HG02759 (cell line): ENCODE measurements around the gene OXCT2.

ENCODE experiments used
- ATAC-seq: cut with Tn5 transposase; IDR thresholded peaks from one replicate; pipeline ENCODE4 v1.9.1; 2021; ENCODE audit warnings: mild to moderate bottlenecking, moderate library complexity; ENCODE audit not compliant: unreplicated experiment

OXCT2 gene

GRCh38 chr1:39737546-39738169 lies 33.5 kb downstream of the OXCT2 start:
- ATAC-seq = no peak

GRCh38 chr1:39735731-39736130 lies 35.4 kb downstream of the OXCT2 start:
- ATAC-seq = no peak

GRCh38 chr1:39733161-39733560 lies 38.0 kb downstream of the OXCT2 start:
- no peak for ATAC-seq

GRCh38 chr1:39732730-39733129 lies 38.4 kb downstream of the OXCT2 start:
- no peak for ATAC-seq

DNA sequence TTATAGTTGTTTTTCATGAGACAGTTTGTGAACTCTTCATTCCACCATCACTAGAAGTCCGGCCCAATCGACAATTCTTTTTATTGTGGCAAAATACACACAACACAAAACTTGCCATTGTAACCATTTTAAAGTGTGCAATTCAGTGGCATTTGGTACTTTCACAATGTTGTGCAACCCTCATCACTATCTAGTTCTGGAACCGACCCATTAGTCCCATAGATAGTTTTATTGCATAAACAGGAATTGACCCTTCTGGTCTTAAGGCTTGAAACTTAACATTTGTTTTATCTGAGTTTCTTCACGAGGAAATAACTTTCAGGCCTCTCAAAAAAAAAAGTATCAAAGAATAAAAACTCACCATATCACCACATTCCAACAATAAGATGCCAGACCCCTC lies 41.3 kb downstream of the OXCT2 start:
- no peak for ATAC-seq

- ATAC-seq = no peak
These were observed 42.1 kb downstream of the OXCT2 start for GRCh38 chr1:39729030-39729429.

DNA sequence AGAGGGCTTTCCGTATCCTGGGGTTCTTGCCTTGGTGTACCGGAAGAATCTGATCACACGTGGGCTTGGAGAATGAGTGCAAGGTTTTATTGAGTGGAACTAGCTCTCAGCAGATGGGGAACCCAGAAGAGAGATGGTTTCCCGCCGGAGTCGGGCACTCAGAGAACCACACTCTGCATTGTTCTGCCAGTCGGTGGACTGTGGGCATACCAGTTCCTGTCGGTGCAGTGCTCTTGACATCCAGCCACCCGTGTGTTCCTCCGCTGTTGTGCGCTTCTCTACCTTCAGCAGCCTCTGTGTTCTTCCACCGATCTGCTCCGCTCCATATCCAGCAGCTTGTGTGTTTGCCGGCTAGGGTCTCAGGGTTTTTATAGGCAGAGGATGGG lies 43.2 kb downstream of the OXCT2 start:
- no peak for ATAC-seq

GRCh38 chr1:39727221-39727931 lies 43.8 kb downstream of the OXCT2 start:
- ATAC-seq = no peak

GRCh38 chr1:39726600-39726999 lies 44.5 kb downstream of the OXCT2 start:
- no peak for ATAC-seq

DNA sequence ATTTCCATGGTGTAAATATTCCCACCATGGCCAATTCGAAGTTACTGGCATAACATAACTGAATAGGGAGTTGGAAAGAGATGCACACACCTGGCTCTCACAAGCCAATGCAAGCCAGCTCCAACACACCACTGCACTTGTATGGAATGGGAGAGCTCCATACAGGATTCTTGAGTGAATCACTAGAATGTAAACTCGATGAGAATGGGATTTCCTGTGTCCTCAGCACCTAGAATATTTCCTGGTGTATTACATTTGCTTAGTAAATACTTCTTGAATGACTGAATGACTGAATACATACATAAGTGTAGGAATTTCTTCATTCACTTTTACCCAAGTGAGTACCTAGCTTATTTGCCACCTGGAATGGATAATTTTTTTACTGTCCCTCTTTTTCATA lies 48.7 kb downstream of the OXCT2 start:
- no peak for ATAC-seq

GRCh38 chr1:39721664-39722063 lies 49.5 kb downstream of the OXCT2 start:
- ATAC-seq = no peak

- ATAC-seq = no peak
These were observed 50.8 kb downstream of the OXCT2 start for GRCh38 chr1:39720094-39720999.
